H1 (cell line): ENCODE data around the gene GRID1. TPM values are rescaled to one million over a fixed set of nuclear protein-coding genes. Genes with fewer than 3 reads are reported as not detected.

Experiments used
- CTCF ChIA-PET: fragments of 300-600 bp; sonication (Branson Sonifier 250); formaldehyde crosslinking; loops from one replicate; lab custom pipeline; 2021; ENCODE audit not compliant: partially characterized antibody; lab: Charles Lee
- POLR2A ChIA-PET: fragments of 300-600 bp; sonication (Branson Sonifier 250); formaldehyde crosslinking; loops from one replicate; lab custom pipeline; 2021; ENCODE audit warnings: inconsistent platforms; ENCODE audit not compliant: partially characterized antibody; lab: Charles Lee
- DNase-seq, 2 experiments: peaks; one replicate each; pipeline versions ENCODE4 v3.0.0 to v3.0.0-alpha.2; 2010 to 2022; ENCODE audit warnings: low spot score in 2 of 2, low read depth in 1 of 2, mixed read lengths in 1 of 2
- FAIRE-seq: peaks from 2 replicates; lab custom pipeline; 2011; peaks lifted over from hg19 to GRCh38; lab: Jason Lieb, UNC
- H2AFZ ChIP-seq: 2 replicates; pipeline ENCODE4 v1.8.1; 2012; ENCODE audit warnings: low read length, inconsistent platforms
- H2AK5ac ChIP-seq: 2 replicates; pipeline ENCODE4 v1.6.1; 2013; ENCODE audit warnings: low read depth, low read length
- H2BK120ac ChIP-seq: replicated peaks from 2 replicates; pipeline ENCODE3; 2013; ENCODE audit warnings: low read depth, low read length, inconsistent platforms
- H2BK12ac ChIP-seq: 2 replicates; pipeline ENCODE4 v1.6.1; 2013; ENCODE audit warnings: low read depth, low read length
- H2BK15ac ChIP-seq: 2 replicates; pipeline ENCODE4 v1.6.1; 2013; ENCODE audit warnings: low read length
- H2BK20ac ChIP-seq: 2 replicates; pipeline ENCODE4 v1.6.1; 2013; ENCODE audit warnings: low read length
- H2BK5ac ChIP-seq: 2 replicates; pipeline ENCODE4 v1.6.1; 2013; ENCODE audit warnings: low read depth, low read length
- H3K14ac ChIP-seq: 2 replicates; pipeline ENCODE4 v1.6.1; 2013; ENCODE audit warnings: inconsistent platforms; ENCODE audit not compliant: insufficient read length
- H3K18ac ChIP-seq: 2 replicates; pipeline ENCODE4 v1.6.1; 2013; ENCODE audit warnings: low read length; ENCODE audit errors: extremely low read depth
- H3K23ac ChIP-seq: 2 replicates; pipeline ENCODE4 v1.6.1; 2013; ENCODE audit warnings: inconsistent platforms; ENCODE audit not compliant: insufficient read length
- H3K23me2 ChIP-seq: 2 replicates; pipeline ENCODE4 v1.6.1; 2013; ENCODE audit warnings: low read depth, low read length
- H3K27ac ChIP-seq: 2 replicates; pipeline ENCODE4 v1.6.1; 2011; ENCODE audit warnings: low read depth, low read length, inconsistent platforms
- H3K27me3 ChIP-seq, 4 experiments: replicated peaks in 1 of 4; 1 replicate in 1 of 4; 2 replicates in 3 of 4; pipeline versions ENCODE4 v1.6.1 to v1.8.1; 2011 to 2013; ENCODE audit warnings: low read length in 3 of 4, mild to moderate bottlenecking in 3 of 4, inconsistent platforms in 2 of 4, mixed read lengths in 2 of 4, moderate library complexity in 1 of 4; ENCODE audit not compliant: control insufficient read depth in 3 of 4, insufficient read depth in 3 of 4; ENCODE audit errors: extremely low read depth in 1 of 4
- H3K36me3 ChIP-seq, 4 experiments: 2 replicates each; pipeline versions ENCODE4 v1.6.1 to v1.8.1; 2011 to 2013; ENCODE audit warnings: mild to moderate bottlenecking in 4 of 4, low read length in 3 of 4, moderate library complexity in 2 of 4, control low read depth in 1 of 4, inconsistent platforms in 1 of 4; ENCODE audit not compliant: insufficient read depth in 4 of 4, control insufficient read depth in 2 of 4
- H3K4ac ChIP-seq: replicated peaks from 2 replicates; pipeline ENCODE3; 2013; ENCODE audit warnings: low read length, low read depth, mixed read lengths, inconsistent platforms; ENCODE audit not compliant: insufficient read length
- H3K4me1 ChIP-seq, 4 experiments: replicated peaks in 1 of 4; 1 replicate in 1 of 4; 2 replicates in 3 of 4; pipeline versions ENCODE4 v1.6.1 to v1.8.1; 2011 to 2013; ENCODE audit warnings: low read length in 3 of 4, inconsistent platforms in 2 of 4, mixed read lengths in 1 of 4; ENCODE audit not compliant: insufficient read depth in 4 of 4, control insufficient read depth in 3 of 4
- H3K4me2 ChIP-seq, 2 experiments: 2 replicates each; pipeline versions ENCODE4 v1.6.1 to v1.8.1; 2011 to 2013; ENCODE audit warnings: low read depth in 2 of 2, low read length in 2 of 2, control low read depth in 1 of 2, inconsistent platforms in 1 of 2, mild to moderate bottlenecking in 1 of 2; ENCODE audit not compliant: insufficient read depth in 1 of 2
- H3K4me3 ChIP-seq, 4 experiments: fragments of 200-600, 300-600 bp in 1 of 4; sonication (generic), shearing (Covaris generic), sonication (Bioruptor Twin) in 1 of 4; 2 replicates each; pipeline versions ENCODE4 v1.5.1 to v1.8.1; 2011 to 2016; ENCODE audit warnings: low read length in 4 of 4, low read depth in 3 of 4, control low read depth in 2 of 4, inconsistent platforms in 2 of 4, mild to moderate bottlenecking in 2 of 4, mixed read lengths in 1 of 4, moderate library complexity in 1 of 4; ENCODE audit not compliant: insufficient read depth in 2 of 4; ENCODE audit errors: extremely low read depth in 1 of 4
- H3K56ac ChIP-seq: replicated peaks from 2 replicates; pipeline ENCODE3; 2013; ENCODE audit warnings: low read depth, mild to moderate bottlenecking, mixed read lengths, low read length, inconsistent platforms; ENCODE audit not compliant: insufficient read length
- H3K79me1 ChIP-seq: 2 replicates; pipeline ENCODE4 v1.6.1; 2013; ENCODE audit warnings: low read depth, low read length, control low read depth
- H3K79me2 ChIP-seq, 2 experiments: 2 replicates each; pipeline versions ENCODE4 v1.6.1 to v1.8.1; 2012 to 2013; ENCODE audit warnings: low read length in 2 of 2, mild to moderate bottlenecking in 2 of 2, inconsistent platforms in 1 of 2; ENCODE audit not compliant: insufficient read depth in 2 of 2, control insufficient read depth in 1 of 2
- H3K9ac ChIP-seq, 4 experiments: replicated peaks in 1 of 4; 1 replicate in 1 of 4; 2 replicates in 3 of 4; pipeline versions ENCODE4 v1.6.1 to v1.8.1; 2011 to 2013; ENCODE audit warnings: low read depth in 3 of 4, low read length in 3 of 4, control low read depth in 2 of 4, mild to moderate bottlenecking in 2 of 4, moderate library complexity in 2 of 4, inconsistent platforms in 1 of 4; ENCODE audit errors: extremely low read depth in 1 of 4
- H3K9me3 ChIP-seq, 2 experiments: 2 replicates each; pipeline versions ENCODE4 v1.6.1 to v1.8.1; 2012 to 2013; ENCODE audit warnings: mild to moderate bottlenecking in 2 of 2, moderate library complexity in 2 of 2, control low read depth in 1 of 2, inconsistent platforms in 1 of 2, low read depth in 1 of 2, low read length in 1 of 2, mixed read lengths in 1 of 2; ENCODE audit not compliant: insufficient read depth in 2 of 2
- H4K20me1 ChIP-seq, 2 experiments: replicated peaks in 1 of 2; 2 replicates each; pipeline versions ENCODE3 to v1.8.1; 2011 to 2013; ENCODE audit warnings: inconsistent platforms in 2 of 2, low read length in 2 of 2, mild to moderate bottlenecking in 1 of 2; ENCODE audit not compliant: insufficient read depth in 2 of 2, control insufficient read depth in 1 of 2
- H4K5ac ChIP-seq: 2 replicates; pipeline ENCODE4 v1.6.1; 2013; ENCODE audit warnings: low read length, low read depth, mixed read lengths, inconsistent platforms; ENCODE audit not compliant: insufficient read length
- H4K8ac ChIP-seq: 2 replicates; pipeline ENCODE4 v1.8.0; 2013; ENCODE audit warnings: mild to moderate bottlenecking, moderate library complexity, low read length, inconsistent platforms; ENCODE audit not compliant: insufficient read depth; ENCODE audit errors: extremely low read depth
- H4K91ac ChIP-seq: replicated peaks from 2 replicates; pipeline ENCODE3; 2013; ENCODE audit warnings: low read length, mixed read lengths, inconsistent platforms; ENCODE audit not compliant: insufficient read length
- MAX ChIP-seq: IDR thresholded peaks from 2 replicates; pipeline ENCODE4 v1.6.1; 2012; ENCODE audit warnings: inconsistent platforms
- RAD21 ChIP-seq, 2 experiments: IDR thresholded peaks in 1 of 2; conservative IDR thresholded peaks in 1 of 2; 2 replicates each; pipeline ENCODE4 v1.6.1; 2011; ENCODE audit warnings: low read depth in 2 of 2, low read length in 2 of 2, improper control_type of control experiment in 1 of 2, inconsistent platforms in 1 of 2, mild to moderate bottlenecking in 1 of 2, moderate library complexity in 1 of 2
- SIRT6 ChIP-seq: IDR thresholded peaks from one replicate; pipeline ENCODE4 v1.7.1; 2012; ENCODE audit warnings: low read length, inconsistent platforms
- TAF1 ChIP-seq: IDR thresholded peaks from 2 replicates; pipeline ENCODE4 v1.6.1; 2011; ENCODE audit warnings: mild to moderate bottlenecking, low read depth, low read length
- WGBS, 2 experiments: shearing (Covaris generic) in 1 of 2; methylation state at CpG; one replicate each; pipeline versions ENCODE4 v1.1.6 to v1.1.7; 2013 to 2015; ENCODE audit warnings: low lambda C conversion rate in 2 of 2, mixed read lengths in 2 of 2, inconsistent platforms in 1 of 2, low coverage in 1 of 2, missing lambda C conversion rate in 1 of 2; ENCODE audit not compliant: insufficient replicate concordance in 2 of 2, insufficient coverage in 1 of 2, insufficient read length in 1 of 2; ENCODE audit errors: extremely low coverage in 1 of 2, missing lambda C conversion rate in 1 of 2; 5-methylcytosine and 5-hydroxymethylcytosine counted together
- polyA plus RNA-seq, 7 experiments: library from polyadenylated mRNA; depleted of rRNA in 3 of 7; stranded (reverse) in 5 of 7; unstranded in 2 of 7; fragments of >200 nt in 5 of 7; fragments of 200-250 nt in 2 of 7; gene quantifications; 1 replicate in 5 of 7; 2 replicates in 1 of 7; 4 replicates in 1 of 7; pipeline versions ENCODE4 v1.2.1 to v1.2.3, GENCODE V29; 2011 to 2013; ENCODE audit warnings: missing spikeins in 2 of 7, mixed read lengths in 2 of 7
- total RNA-seq: library from RNA; stranded (reverse); fragmentation: NEBNext Ultra II Directional; extraction: Animal tissue kit (Norgen Biotek cat#: 25700); gene quantifications from 2 replicates; pipeline ENCODE4 v1.2.1, GENCODE V29; 2021

Gene GRID1
- total and polyA plus RNA-seq, 2 of the 8 experiments (the other 6 are each of a cell fraction or from before 2014, with no cell fraction given): 0.22 to 0.30 TPM

DNA sequence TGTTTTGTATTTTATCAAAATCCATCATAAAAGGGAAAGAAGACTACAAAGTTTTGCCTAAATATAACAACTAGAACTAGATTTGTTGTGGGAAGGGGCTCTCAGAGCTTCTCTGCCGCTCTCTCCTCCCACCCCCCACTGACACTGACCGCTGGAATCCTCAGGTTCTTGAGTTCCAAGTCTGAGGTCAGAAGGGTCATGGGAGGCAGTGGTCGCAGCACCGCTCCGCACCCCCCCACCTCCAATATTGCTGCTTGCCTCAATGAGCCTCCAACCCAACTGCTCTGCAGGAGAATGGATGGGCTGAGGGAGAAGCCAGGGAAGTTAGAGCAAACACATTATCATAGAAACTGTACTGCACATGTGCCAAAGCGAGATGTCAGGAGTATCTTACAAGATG, 359.4 kb downstream of the GRID1 start:
- H4K8ac ChIP-seq: no peak overlapping the region
- H3K4me2 ChIP-seq: no peak overlapping the region
- H3K27me3 ChIP-seq: no peaks in the 10 kb centered on the region
- FAIRE-seq: no peak
- no peak for TF ChIP-seq MAX
- TF ChIP-seq TAF1: no peak
- no peak for TF ChIP-seq RAD21 (IDR thresholded peaks at IDR 0.05 in 1 of 2, conservative IDR thresholded peaks at IDR 0.05 in 1 of 2; ENCODE audit: low read depth in 2 of 2, low read length in 2 of 2)
- TF ChIP-seq SIRT6: no peak
- TF ChIP-seq, all 59 proteins: peak for 0
- ChIA-PET POLR2A (no interaction called here), CTCF (interaction anchor here (0.6 to 0.7 kb wide), 4 partner anchors 14 to 98 kb away, joined by 3 read pairs; no protein-coding TSS in a partner anchor)
- Histone ChIP-seq H3K23me2 (no peaks in the 10 kb centered on the region), H3K56ac (no peak overlapping the region), H3K4me1 (no peaks in the 10 kb centered on the region), H3K23ac (no peak overlapping the region), H3K4ac (no peak overlapping the region), H3K14ac (no peak overlapping the region), H3K9ac (no peak overlapping the region), H3K9me3 (no peaks in the 10 kb centered on the region), H4K20me1 (no peaks in the 10 kb centered on the region), H3K36me3 (no peaks in the 10 kb centered on the region), H3K79me2 (no peaks in the 10 kb centered on the region), H3K18ac (no peak overlapping the region), H2BK5ac (no peak overlapping the region), H2BK15ac (no peak overlapping the region), H2AK5ac (no peak overlapping the region), H2AFZ (no peak overlapping the region), H2BK12ac (no peak overlapping the region), H4K91ac (no peak overlapping the region), H3K79me1 (no peaks in the 10 kb centered on the region), H4K5ac (no peak overlapping the region), H3K4me3 (no peak overlapping the region), H2BK120ac (no peak overlapping the region), H2BK20ac (no peak overlapping the region), H3K27ac (no peak overlapping the region)
- DNase-seq: no peak
- WGBS, 2 experiments: 81% methylated on average over 6 of the region's 6 CpGs; no CpG with 5 or more reads in 1 of the 2 experiments
